Calu3 (cell line): ENCODE results near the gene CNGB1. TPM values are rescaled to one million over a fixed set of nuclear protein-coding genes. Genes with fewer than 3 reads are reported as not detected.

ENCODE experiments used
- BruUV-seq: library from RNA; stranded (reverse); fragments of 400-500 nt; replicated peaks from 2 replicates; lab custom pipeline; 2021; lab: Mats Ljungman, UMichigan
- CTCF ChIA-PET: fragments of 300-600 bp; sonication (Branson Sonifier 250); formaldehyde crosslinking; loops from one replicate; lab custom pipeline; 2022; ENCODE audit warnings: antibody characterized with exemption; lab: Charles Lee
- DNase-seq: peaks from one replicate; pipeline ENCODE4 v3.0.0; 2022
- H3K27ac Mint-ChIP-seq: one replicate; pipeline ENCODE4 v1.8.0; 2022; ENCODE audit warnings: mixed read lengths; ENCODE audit not compliant: unreplicated experiment
- H3K27me3 Mint-ChIP-seq: one replicate; pipeline ENCODE4 v1.8.0; 2022; ENCODE audit warnings: mixed read lengths; ENCODE audit not compliant: unreplicated experiment
- H3K36me3 Mint-ChIP-seq: one replicate; pipeline ENCODE4 v1.8.0; 2022; ENCODE audit warnings: mild to moderate bottlenecking, moderate library complexity, mixed read lengths; ENCODE audit not compliant: insufficient read depth, unreplicated experiment
- H3K4me1 Mint-ChIP-seq: one replicate; pipeline ENCODE4 v1.8.0; 2022; ENCODE audit warnings: mild to moderate bottlenecking, low read depth, mixed read lengths; ENCODE audit not compliant: unreplicated experiment
- H3K4me3 Mint-ChIP-seq: one replicate; pipeline ENCODE4 v1.8.0; 2022; ENCODE audit warnings: mild to moderate bottlenecking, low read depth, moderate library complexity, mixed read lengths; ENCODE audit not compliant: unreplicated experiment
- H3K9me3 Mint-ChIP-seq: one replicate; pipeline ENCODE4 v1.8.0; 2022; ENCODE audit warnings: low read depth, mixed read lengths; ENCODE audit not compliant: unreplicated experiment
- CTCF ChIP-seq: fragments of 200-600 bp; IDR thresholded peaks from one replicate; pipeline ENCODE4 v1.8.0; 2022; ENCODE audit warnings: antibody characterized with exemption; ENCODE audit not compliant: unreplicated experiment
- intact Hi-C: fragments of 100-400 bp; cut with micrococcal nuclease; formaldehyde crosslinking; loops from one replicate; pipeline ENCODE4 v1.10.0; 2022; ENCODE audit not compliant: unreplicated experiment
- total RNA-seq: library from RNA; stranded (reverse); gene quantifications from 2 replicates; pipeline ENCODE4 v1.2.3, GENCODE V29; 2022

Gene CNGB1
- total RNA-seq, 1 experiment from 2014 or later = 0.19 TPM

GRCh38 chr16:57882206-57882605 is 88.7 kb downstream of the CNGB1 start:
- intact Hi-C loops = no loop called here
- Mint-ChIP-seq H3K4me1 (no peaks in the 10 kb centered on the region), H3K27me3 (peaks cover 25% of the 10 kb centered on the region), H3K36me3 (no peaks in the 10 kb centered on the region), H3K9me3 (no peaks in the 10 kb centered on the region), H3K27ac (no peak overlapping the region), H3K4me3 (no peak overlapping the region)
- no peak for TF ChIP-seq CTCF
- CTCF ChIA-PET = interaction anchor here (0.6 to 1.0 kb wide), 2 partner anchors 143 to 272 kb away, joined by 3 read pairs; no protein-coding TSS in a partner anchor
- no TSS peak for BruUV-seq
- no peak for DNase-seq

- CTCF ChIA-PET = interaction anchor here (0.6 kb wide), 1 partner anchor 44 kb away, joined by 3 read pairs; no protein-coding TSS in a partner anchor
- no peak for TF ChIP-seq CTCF
- Mint-ChIP-seq H3K36me3 (no peaks in the 10 kb centered on the region), H3K4me3 (no peak overlapping the region), H3K4me1 (no peaks in the 10 kb centered on the region), H3K9me3 (no peaks in the 10 kb centered on the region), H3K27me3 (peaks cover 9% of the 10 kb centered on the region), H3K27ac (no peak overlapping the region)
- no TSS peak for BruUV-seq
- no peak for DNase-seq
- intact Hi-C loops = no loop called here
These were observed 92.3 kb downstream of the CNGB1 start for GRCh38 chr16:57878586-57878985.

- no peak for TF ChIP-seq CTCF
- Mint-ChIP-seq H3K4me3 (no peak overlapping the region), H3K36me3 (no peaks in the 10 kb centered on the region), H3K9me3 (no peaks in the 10 kb centered on the region), H3K4me1 (peaks cover 13% of the 10 kb centered on the region), H3K27ac (no peak overlapping the region), H3K27me3 (no peaks in the 10 kb centered on the region)
- CTCF ChIA-PET = interaction anchor here (0.6 to 1.3 kb wide), 2 partner anchors 16 to 29 kb away, joined by 4 read pairs; no protein-coding TSS in a partner anchor
- DNase-seq = no peak
- no TSS peak for BruUV-seq
- intact Hi-C loops = no loop called here
These were observed 94.7 kb downstream of the CNGB1 start for GRCh38 chr16:57876210-57876609.

GRCh38 chr16:57875347-57875746 is 95.6 kb downstream of the CNGB1 start:
- CTCF ChIA-PET = interaction anchor here (1.3 kb wide), 1 partner anchor 17 kb away, joined by 4 read pairs; no protein-coding TSS in a partner anchor
- BruUV-seq = no TSS peak
- H3K9me3 Mint-ChIP-seq = no peaks in the 10 kb centered on the region
- H3K4me3 Mint-ChIP-seq = no peak overlapping the region
- TF ChIP-seq CTCF = no peak
- no peak overlapping the region for H3K27ac Mint-ChIP-seq
- no peaks in the 10 kb centered on the region for H3K36me3 Mint-ChIP-seq
- H3K27me3 Mint-ChIP-seq = no peaks in the 10 kb centered on the region
- H3K4me1 Mint-ChIP-seq = peaks cover 18% of the 10 kb centered on the region
- intact Hi-C loops = no loop called here
- DNase-seq = no peak
